Measurements from ENCODE around the gene DCLK1. TPM values are rescaled to one million over a fixed set of nuclear protein-coding genes. Genes with fewer than 3 reads are reported as not detected.

The DCLK1 gene
- total RNA-seq, 1 experiment from 2014 or later: not detected

- H3K36me3 ChIP-seq (ENCODE audit: control insufficient read depth, insufficient read depth, low read length): no peaks in the 10 kb centered on the region
- BruUV-seq (replicated peaks): no TSS peak
- POLR2A ChIA-PET: no interaction called here
- TF ChIP-seq CTCF (IDR thresholded peaks at IDR 0.05): no peak
- TF ChIP-seq POLR2AphosphoS5 (IDR thresholded peaks at IDR 0.05; ENCODE audit: low read depth, low read length): no peak
- TF ChIP-seq TCF7L2 (IDR thresholded peaks at IDR 0.05; ENCODE audit: low read depth, low read length): no peak
- no peak for TF ChIP-seq SIN3A (IDR thresholded peaks at IDR 0.05; ENCODE audit: borderline replicate concordance, insufficient read depth, low read depth, low read length)
- CTCF ChIA-PET: no interaction called here
- DNase-seq (ENCODE audit: low read depth, low spot score) (no peak), ATAC-seq (no peak)
- H3K4me3 ChIP-seq (ENCODE audit: low read depth in 2 of 2, low read length in 2 of 2): no peak overlapping the region
- no peaks in the 10 kb centered on the region for H3K4me1 ChIP-seq (ENCODE audit: control insufficient read depth, insufficient read depth, low read length)
- intact Hi-C loops (cut with micrococcal nuclease; ENCODE audit: unreplicated experiment): no loop called here
- no peaks in the 10 kb centered on the region for H3K27me3 ChIP-seq (ENCODE audit: control insufficient read depth, insufficient read depth, low read length)
- in situ Hi-C loops (cut with HindIII; ENCODE audit: low pct_unique_long_range_greater_than_20kb, low sequenced_read_pairs): no loop called here
- no peak overlapping the region for H3K27ac ChIP-seq (ENCODE audit: low read length)
- H3K9me3 ChIP-seq (ENCODE audit: control insufficient read depth, insufficient read depth, low read depth, low read length): no peaks in the 10 kb centered on the region
Observed at GRCh38 chr13:36124236-36124822, 6.9 kb downstream of the DCLK1 start.

DNA sequence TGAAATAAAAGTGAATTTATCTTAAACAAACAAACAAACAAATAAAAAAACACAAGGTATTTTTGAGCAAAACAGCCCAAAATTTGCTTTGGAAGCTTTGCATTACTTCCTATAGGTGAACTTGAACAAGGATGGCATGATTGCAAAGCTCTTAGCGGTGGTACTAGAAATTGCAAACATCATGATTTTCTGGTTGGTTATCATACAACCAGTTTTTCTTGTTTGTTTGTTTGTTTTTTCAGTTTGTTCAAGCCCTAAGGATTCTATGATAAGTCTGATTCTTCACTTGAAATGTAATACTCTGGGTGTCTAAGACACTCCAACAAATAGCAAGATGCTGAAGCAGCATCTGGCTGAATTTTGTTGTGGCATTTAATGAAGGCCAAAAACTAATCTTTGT lies 15.9 kb downstream of the DCLK1 start:
- intact Hi-C loops (cut with micrococcal nuclease; ENCODE audit: unreplicated experiment): no loop called here
- TF ChIP-seq TCF7L2 (IDR thresholded peaks at IDR 0.05; ENCODE audit: low read depth, low read length): no peak
- no peak for TF ChIP-seq CTCF (IDR thresholded peaks at IDR 0.05)
- no peak for TF ChIP-seq POLR2AphosphoS5 (IDR thresholded peaks at IDR 0.05; ENCODE audit: low read depth, low read length)
- TF ChIP-seq SIN3A (IDR thresholded peaks at IDR 0.05; ENCODE audit: borderline replicate concordance, insufficient read depth, low read depth, low read length): no peak
- TF ChIP-seq REST (IDR thresholded peaks at IDR 0.05; ENCODE audit: insufficient read depth in 1 of 2, low read depth in 2 of 2, low read length in 1 of 2): no peak
- Histone ChIP-seq H3K4me3 (ENCODE audit: low read depth in 2 of 2, low read length in 2 of 2) (no peak overlapping the region), H3K27me3 (ENCODE audit: control insufficient read depth, insufficient read depth, low read length) (no peaks in the 10 kb centered on the region), H3K27ac (ENCODE audit: low read length) (no peak overlapping the region), H3K9me3 (ENCODE audit: control insufficient read depth, insufficient read depth, low read depth, low read length) (no peaks in the 10 kb centered on the region), H3K36me3 (ENCODE audit: control insufficient read depth, insufficient read depth, low read length) (no peaks in the 10 kb centered on the region), H3K4me1 (ENCODE audit: control insufficient read depth, insufficient read depth, low read length) (no peaks in the 10 kb centered on the region)
- in situ Hi-C loops (cut with HindIII; ENCODE audit: low pct_unique_long_range_greater_than_20kb, low sequenced_read_pairs): no loop called here
- ATAC-seq (no peak), DNase-seq (ENCODE audit: low read depth, low spot score) (no peak)
- POLR2A ChIA-PET: no interaction called here
- CTCF ChIA-PET: no interaction called here
- BruUV-seq (replicated peaks): no TSS peak
